Right lobe of liver (tissue), 4 donors: Measurements from ENCODE around the gene MAML2.

Experiments used
- POLR2A ChIP-seq: fragments of 450-650 bp; IDR thresholded peaks from one replicate; pipeline ENCODE4 v1.6.1; 2017; ENCODE audit warnings: antibody characterized with exemption, mild to moderate bottlenecking
- TF ChIP-seq, protein P1 (sequence below), 4 donors: fragments of 200-600 bp in 3 of 4; fragments of 450-650 bp in 1 of 4; IDR thresholded peaks; one replicate each; pipeline versions ENCODE4 v1.5.1 to v1.8.0; 2016 to 2022; ENCODE audit warnings: antibody characterized with exemption in 4 of 4, mild to moderate bottlenecking in 2 of 4
- donor health status: DM: no; HTN: no; CAD: no.
- donor health status: DM: no; HTN: no; CAD: no.
- donor health status: DM: no; HTN: yes; CAD: no.

DNA sequence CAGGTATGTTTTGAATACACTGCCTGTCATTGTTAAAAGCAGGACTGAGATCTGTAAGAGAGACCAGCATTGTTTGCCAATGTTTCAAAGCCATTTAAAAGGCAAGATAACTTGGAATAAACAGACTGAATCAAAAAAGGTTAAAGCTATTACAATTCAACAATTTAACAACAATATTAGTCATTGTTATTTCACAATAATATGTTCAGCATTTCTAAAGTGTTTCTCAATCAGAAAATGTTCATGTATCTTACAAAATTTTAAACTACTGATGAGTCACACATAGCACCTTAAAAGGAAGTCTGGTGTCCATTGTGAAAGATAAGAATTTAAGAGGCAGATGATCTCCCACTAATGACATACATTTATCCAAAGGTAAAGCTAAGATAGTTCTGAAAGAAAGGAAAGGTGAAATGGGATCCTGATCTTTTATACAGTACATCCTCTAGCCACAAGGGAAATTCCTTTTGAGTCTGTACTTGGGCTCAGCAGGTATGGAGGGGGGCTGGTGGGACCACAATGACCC lies 79.7 kb downstream of the MAML2 start:
- TF ChIP-seq, protein P1, sequence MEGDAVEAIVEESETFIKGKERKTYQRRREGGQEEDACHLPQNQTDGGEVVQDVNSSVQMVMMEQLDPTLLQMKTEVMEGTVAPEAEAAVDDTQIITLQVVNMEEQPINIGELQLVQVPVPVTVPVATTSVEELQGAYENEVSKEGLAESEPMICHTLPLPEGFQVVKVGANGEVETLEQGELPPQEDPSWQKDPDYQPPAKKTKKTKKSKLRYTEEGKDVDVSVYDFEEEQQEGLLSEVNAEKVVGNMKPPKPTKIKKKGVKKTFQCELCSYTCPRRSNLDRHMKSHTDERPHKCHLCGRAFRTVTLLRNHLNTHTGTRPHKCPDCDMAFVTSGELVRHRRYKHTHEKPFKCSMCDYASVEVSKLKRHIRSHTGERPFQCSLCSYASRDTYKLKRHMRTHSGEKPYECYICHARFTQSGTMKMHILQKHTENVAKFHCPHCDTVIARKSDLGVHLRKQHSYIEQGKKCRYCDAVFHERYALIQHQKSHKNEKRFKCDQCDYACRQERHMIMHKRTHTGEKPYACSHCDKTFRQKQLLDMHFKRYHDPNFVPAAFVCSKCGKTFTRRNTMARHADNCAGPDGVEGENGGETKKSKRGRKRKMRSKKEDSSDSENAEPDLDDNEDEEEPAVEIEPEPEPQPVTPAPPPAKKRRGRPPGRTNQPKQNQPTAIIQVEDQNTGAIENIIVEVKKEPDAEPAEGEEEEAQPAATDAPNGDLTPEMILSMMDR (IDR thresholded peaks at IDR 0.05) = no peak
- no peak for TF ChIP-seq POLR2A
